ENCODE data around the gene PGAP2.
"Not testable (repeated sequence)": the region's sequence is repeated elsewhere in the genome, so short reads cannot be mapped to it uniquely, and the experiment has no call there.

The PGAP2 gene

GRCh38 chr11:3859373-3859881, 51.1 kb downstream of the PGAP2 start:
- FAIRE-seq = no peak

- FAIRE-seq = no peak
These were observed 52.0 kb downstream of the PGAP2 start for GRCh38 chr11:3860375-3860774.

GRCh38 chr11:3860898-3861393, 52.6 kb downstream of the PGAP2 start:
- FAIRE-seq = not testable (repeated sequence)

GRCh38 chr11:3861683-3862082, 53.3 kb downstream of the PGAP2 start:
- FAIRE-seq = no peak

GRCh38 chr11:3865388-3866193, 57.2 kb downstream of the PGAP2 start:
- no peak for FAIRE-seq

GRCh38 chr11:3866206-3866605, 57.8 kb downstream of the PGAP2 start:
- FAIRE-seq = no peak

GRCh38 chr11:3866836-3867208, 58.5 kb downstream of the PGAP2 start:
- no peak for FAIRE-seq

- FAIRE-seq = no peak
These were observed 59.1 kb downstream of the PGAP2 start for GRCh38 chr11:3867209-3868091.

- FAIRE-seq = no peak
These were observed 65.5 kb downstream of the PGAP2 start for GRCh38 chr11:3873712-3874349.
